HCT116 (cell line): Measurements from ENCODE around the gene SLC8A1.

Source experiments
- CTCF ChIP-seq, 3 experiments: fragments of 200-600 bp in 1 of 3; sonication (generic) in 1 of 3; IDR thresholded peaks in 2 of 3; conservative IDR thresholded peaks in 1 of 3; 2 replicates each; pipeline ENCODE4 v1.5.1; 2012 to 2017; ENCODE audit warnings: low read depth in 2 of 3, low read length in 2 of 3, antibody characterized with exemption in 1 of 3, borderline replicate concordance in 1 of 3, control low read depth in 1 of 3, mild to moderate bottlenecking in 1 of 3, mixed read lengths in 1 of 3, mixed run types in 1 of 3, moderate library complexity in 1 of 3; ENCODE audit not compliant: insufficient read depth in 1 of 3
- EZH2 ChIP-seq: fragments of 200-600 bp; sonication (generic); IDR thresholded peaks from 2 replicates; pipeline ENCODE4 v1.6.1; 2017; ENCODE audit warnings: antibody characterized with exemption, mixed run types
- JUND ChIP-seq: IDR thresholded peaks from 2 replicates; pipeline ENCODE4 v1.6.1; 2012
- REST ChIP-seq: IDR thresholded peaks from 2 replicates; pipeline ENCODE4 v1.6.1; 2012; ENCODE audit warnings: low read depth
- SIN3A ChIP-seq: IDR thresholded peaks from 2 replicates; pipeline ENCODE4 v1.6.1; 2012; ENCODE audit warnings: low read depth
- TF ChIP-seq, protein P1 (sequence below): IDR thresholded peaks from 2 replicates; pipeline ENCODE4 v1.6.1; 2012

- TF ChIP-seq JUND (no peak), CTCF (IDR thresholded peaks at IDR 0.05 in 2 of 3, conservative IDR thresholded peaks at IDR 0.05 in 1 of 3; ENCODE audit: borderline replicate concordance in 1 of 3, insufficient read depth in 1 of 3, low read depth in 2 of 3, low read length in 2 of 3) (no peak), REST (no peak), EZH2 (no peak), SIN3A (no peak)
- TF ChIP-seq, protein P1, sequence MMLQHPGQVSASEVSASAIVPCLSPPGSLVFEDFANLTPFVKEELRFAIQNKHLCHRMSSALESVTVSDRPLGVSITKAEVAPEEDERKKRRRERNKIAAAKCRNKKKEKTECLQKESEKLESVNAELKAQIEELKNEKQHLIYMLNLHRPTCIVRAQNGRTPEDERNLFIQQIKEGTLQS = no peak
Measured at GRCh38 chr2:40299781-40300180, 152.1 kb downstream of the SLC8A1 start.
